Psoas muscle (tissue), 8 donors: ENCODE measurements around the gene MDH2. TPM values are rescaled to one million over a fixed set of nuclear protein-coding genes. Genes with fewer than 3 reads are reported as not detected.
"Not testable (repeated sequence)": the region's sequence is repeated elsewhere in the genome, so short reads cannot be mapped to it uniquely, and the experiment has no call there.

Experiments used
- ATAC-seq, 4 donors: fragments of 200-7000 bp; cut with Tn5 transposase; one replicate each; pipeline ENCODE4 v1.9.1; 2020; ENCODE audit warnings: moderate library complexity in 3 of 4, mild to moderate bottlenecking in 2 of 4
- DNase-seq, 2 donors: peaks; one replicate each; pipeline ENCODE4 v3.0.0-alpha.2; 2020
- H3K27ac ChIP-seq: fragments of 200-600 bp; one replicate; pipeline ENCODE4 v1.8.0; 2022
- H3K27me3 ChIP-seq, 3 donors: fragments of 200-600 bp in 1 of 3; one replicate each; pipeline versions ENCODE4 v1.6.1 to v1.8.0; 2013 to 2022; ENCODE audit warnings: low read length in 2 of 3, mild to moderate bottlenecking in 2 of 3, moderate library complexity in 1 of 3; ENCODE audit not compliant: insufficient read depth in 3 of 3
- H3K36me3 ChIP-seq, 2 donors: fragments of 200-600 bp in 1 of 2; one replicate each; pipeline versions ENCODE4 v1.6.1 to v1.8.0; 2013 to 2022; ENCODE audit warnings: low read depth in 1 of 2, mild to moderate bottlenecking in 1 of 2, moderate library complexity in 1 of 2; ENCODE audit not compliant: insufficient read depth in 1 of 2
- H3K4me1 ChIP-seq: fragments of 200-600 bp; one replicate; pipeline ENCODE4 v1.8.0; 2022
- H3K4me3 ChIP-seq: fragments of 200-600 bp; one replicate; pipeline ENCODE4 v1.8.0; 2022; ENCODE audit warnings: mild to moderate bottlenecking
- H3K9me3 ChIP-seq: fragments of 200-600 bp; one replicate; pipeline ENCODE4 v1.8.0; 2022
- CTCF ChIP-seq: fragments of 200-600 bp; IDR thresholded peaks from one replicate; pipeline ENCODE4 v1.8.0; 2022; ENCODE audit warnings: antibody characterized with exemption
- WGBS, 3 donors: extraction: QIAGEN DNeasy Blood & Tissue Kit; methylation state at CpG; one replicate each; pipeline versions ENCODE4 v1.1.6 to v1.1.7; 2013; 5-methylcytosine and 5-hydroxymethylcytosine counted together
- intact Hi-C, 2 donors: fragments of 100-400 bp; cut with DNase I; formaldehyde crosslinking; loops; one replicate each; pipeline versions ENCODE4 v1.11.0 to v1.14.2; 2022
- polyA plus RNA-seq, 3 donors: library from polyadenylated mRNA; stranded (reverse); fragments of 200-250 nt; gene quantifications; one replicate each; pipeline ENCODE4 v1.2.3, GENCODE V29; 2013
- total RNA-seq, 4 donors: library from RNA; stranded (reverse); fragmentation: NEBNext Ultra II Directional in 2 of 4; extraction: Animal tissue kit (Norgen Biotek cat#: 25700) in 2 of 4; gene quantifications; one replicate each; pipeline versions ENCODE4 v1.2.1 to v1.2.4, GENCODE V29; 2021 to 2023
- donor health status: healthy with polysubstance abuse.
- donor health status: DM: no; HTN: no; CAD: no; lungs with moderate emphysema.
- donor health status: Bipolar disorder and iron deficiency.
- donor health status: healthy.
- donor health status: DM: yes; HTN: yes; CAD: no.
- donor health status: DM: no; HTN: no; CAD: no.
- donor health status: DM: no; HTN: no; CAD: no.
- donor health status: DM: yes; HTN: yes; CAD: no.

Gene MDH2
- total and polyA plus RNA-seq, 7 donors = 385 to 621 (median 483) TPM

- DNase-seq (no peak), ATAC-seq (no peak)
- Histone ChIP-seq H3K36me3 (no peaks in the 10 kb centered on the region), H3K4me3 (no peak overlapping the region), H3K27ac (no peak overlapping the region), H3K4me1 (no peaks in the 10 kb centered on the region), H3K9me3 (no peaks in the 10 kb centered on the region), H3K27me3 (peaks cover 0 to 3% (median 2%) of the 10 kb centered on the region in 3 donors)
- 85 to 90% (median 88%) methylated on average over 5 of the region's 5 CpGs for WGBS, 3 donors
- intact Hi-C loops = no loop called here
- TF ChIP-seq CTCF = no peak
Observed at GRCh38 chr7:76091506-76091905, 43.6 kb downstream of the MDH2 start.

DNA sequence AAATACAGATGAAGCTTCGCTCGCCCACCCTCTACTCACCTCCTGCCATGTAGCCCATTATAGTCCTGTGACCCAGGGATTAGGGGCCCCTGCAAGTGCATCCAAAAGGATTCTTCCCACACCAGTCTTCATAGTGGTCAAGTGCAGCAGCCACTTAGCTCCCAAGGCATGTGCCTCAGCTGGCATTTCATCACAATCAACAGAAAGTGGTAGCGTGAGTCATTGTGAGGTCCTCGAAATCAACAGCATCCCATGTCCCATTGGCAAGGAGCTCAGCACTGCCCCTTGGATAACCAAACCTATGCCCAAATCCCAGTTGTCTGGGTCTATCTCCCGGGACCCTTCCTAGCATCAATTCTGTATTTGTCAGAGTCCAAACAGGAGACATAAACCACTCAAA lies 45.6 kb downstream of the MDH2 start:
- H3K27ac ChIP-seq, H3K36me3 ChIP-seq, DNase-seq, H3K9me3 ChIP-seq, H3K4me3 ChIP-seq, intact Hi-C loops, ATAC-seq, H3K4me1 ChIP-seq, H3K27me3 ChIP-seq: not testable (repeated sequence)
- WGBS, 3 donors = 69 to 74% (median 74%) methylated on average over 5 of the region's 5 CpGs

GRCh38 chr7:76094326-76094725 lies 46.4 kb downstream of the MDH2 start:
- WGBS, 3 donors = 39 to 56% (median 39%) methylated on average over 5 of the region's 5 CpGs
- H3K4me3 ChIP-seq, H3K36me3 ChIP-seq, ATAC-seq, H3K27ac ChIP-seq, H3K9me3 ChIP-seq, H3K27me3 ChIP-seq, H3K4me1 ChIP-seq, intact Hi-C loops, DNase-seq: not testable (repeated sequence)

GRCh38 chr7:76095908-76096307 lies 48.0 kb downstream of the MDH2 start:
- Histone ChIP-seq H3K9me3 (no peaks in the 10 kb centered on the region), H3K4me3 (no peak overlapping the region), H3K27ac (no peak overlapping the region), H3K36me3 (no peaks in the 10 kb centered on the region), H3K4me1 (no peaks in the 10 kb centered on the region), H3K27me3 (peaks cover 0 to 3% (median 2%) of the 10 kb centered on the region in 3 donors)
- 75 to 89% (median 76%) methylated on average over 3 of the region's 3 CpGs for WGBS, 3 donors
- intact Hi-C loops = no loop called here
- ATAC-seq (no peak), DNase-seq (no peak)
- no peak for TF ChIP-seq CTCF

DNA sequence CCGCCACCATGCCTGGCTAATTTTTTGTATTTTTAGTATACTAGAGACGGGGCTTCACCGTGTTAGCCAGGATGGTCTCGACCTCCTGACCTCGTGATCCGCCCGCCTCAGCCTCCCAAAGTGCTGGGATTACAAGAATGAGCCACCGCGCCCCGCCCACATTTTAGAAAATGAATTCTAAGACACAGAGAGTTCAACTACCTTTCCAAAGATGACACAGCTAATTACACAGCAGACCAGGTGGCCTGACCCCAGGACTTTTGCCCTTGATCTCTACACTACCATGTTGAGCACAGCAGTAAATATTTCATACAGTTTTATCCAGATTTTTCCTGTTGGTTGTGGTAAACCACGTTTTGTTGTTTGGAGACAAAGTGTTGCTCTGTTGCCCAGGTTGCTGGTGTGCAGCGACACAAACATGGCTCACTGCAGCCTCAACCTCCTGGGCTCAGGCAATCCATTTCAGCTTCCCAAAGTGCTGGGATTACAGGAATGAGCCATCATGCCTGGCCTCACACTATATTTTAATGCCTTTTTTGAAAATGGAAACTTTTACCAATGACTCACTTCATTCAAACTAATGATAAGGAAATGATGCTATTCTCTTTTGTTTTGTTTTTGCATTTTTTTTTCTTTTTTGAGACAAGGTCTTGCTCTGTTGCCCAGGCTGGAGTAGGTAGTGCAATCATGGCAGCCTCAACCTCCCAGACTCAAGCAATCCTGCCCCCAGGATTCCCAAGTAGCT lies 54.0 kb downstream of the MDH2 start:
- ATAC-seq, H3K27ac ChIP-seq, H3K27me3 ChIP-seq, H3K36me3 ChIP-seq, DNase-seq, H3K4me3 ChIP-seq, intact Hi-C loops, H3K9me3 ChIP-seq, H3K4me1 ChIP-seq: not testable (repeated sequence)
- 66 to 70% (median 69%) methylated on average over 12 of the region's 12 CpGs for WGBS, 3 donors

DNA sequence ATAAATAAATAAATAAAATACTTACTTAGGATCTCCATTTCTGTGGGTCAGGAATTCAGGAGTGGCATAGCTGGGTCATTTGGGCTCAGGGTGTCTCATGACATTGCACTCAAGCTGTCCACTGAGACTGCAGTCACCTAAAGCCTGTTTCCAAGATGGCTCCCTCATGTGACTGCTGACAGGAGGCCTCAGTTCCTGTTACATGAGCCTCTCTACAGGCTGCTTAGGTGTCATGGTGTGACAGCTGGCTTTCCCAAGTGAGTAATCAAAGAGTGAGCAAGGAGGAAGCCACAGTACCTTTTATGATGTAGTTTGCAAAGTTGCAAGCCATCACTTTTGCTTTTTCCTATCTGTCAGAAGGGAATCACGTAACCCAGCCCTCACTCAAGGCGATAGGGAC lies 55.9 kb downstream of the MDH2 start:
- intact Hi-C loops, H3K27me3 ChIP-seq, DNase-seq, H3K4me3 ChIP-seq, H3K9me3 ChIP-seq, H3K36me3 ChIP-seq, H3K4me1 ChIP-seq, H3K27ac ChIP-seq: not testable (repeated sequence)
- ATAC-seq = peak in 3 of 4 donors; percentile 36 to 71 (median 38)
- 92 to 99% (median 98%) methylated on average over 2 of the region's 2 CpGs for whole genome bisulfite sequencing, 3 donors

DNA sequence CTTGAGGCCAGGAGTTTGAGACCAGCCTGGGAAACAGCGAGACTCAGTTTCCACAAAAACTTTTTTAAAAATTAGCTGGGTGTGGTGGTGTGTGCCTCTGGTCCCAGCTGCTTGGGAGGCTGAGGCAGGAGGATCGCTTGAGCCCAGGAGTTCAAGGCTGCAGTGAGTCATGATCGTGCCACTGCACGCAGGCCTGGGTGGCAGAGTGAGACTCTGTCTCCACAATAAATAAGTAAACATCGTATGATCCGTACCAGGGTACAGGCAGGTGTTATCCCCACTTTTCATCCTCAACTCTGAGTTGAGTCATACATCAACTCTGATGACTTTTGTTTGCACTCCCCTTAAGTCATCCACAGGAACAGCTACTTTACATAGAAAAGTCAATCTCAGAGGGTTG lies 58.2 kb downstream of the MDH2 start:
- 94 to 98% (median 96%) methylated on average over 6 of the region's 6 CpGs for WGBS, 3 donors
- H3K9me3 ChIP-seq, H3K4me3 ChIP-seq, DNase-seq, H3K36me3 ChIP-seq, ATAC-seq, H3K27ac ChIP-seq, H3K27me3 ChIP-seq, intact Hi-C loops, H3K4me1 ChIP-seq: not testable (repeated sequence)
